Endothelial cell of hepatic sinusoid (primary cell): ENCODE results near the gene FAM43A.

Experiments used
- in situ Hi-C: cut with HindIII; loops from 2 replicates; pipeline ENCODE4 v1.10.0; 2017; ENCODE audit warnings: low sequenced_read_pairs

Gene FAM43A

GRCh38 chr3:194736896-194737600 lies 51.4 kb downstream of the FAM43A start:
- in situ Hi-C loops: no loop called here
